HG02884 (cell line): ENCODE data around the gene TRMU.

Experiments
- ATAC-seq: cut with Tn5 transposase; IDR thresholded peaks from one replicate; pipeline ENCODE4 v1.9.1; 2021; ENCODE audit warnings: mild to moderate bottlenecking, moderate library complexity; ENCODE audit not compliant: unreplicated experiment

TRMU gene

GRCh38 chr22:46368871-46369715, 33.6 kb downstream of the TRMU start:
- ATAC-seq: no peak

DNA sequence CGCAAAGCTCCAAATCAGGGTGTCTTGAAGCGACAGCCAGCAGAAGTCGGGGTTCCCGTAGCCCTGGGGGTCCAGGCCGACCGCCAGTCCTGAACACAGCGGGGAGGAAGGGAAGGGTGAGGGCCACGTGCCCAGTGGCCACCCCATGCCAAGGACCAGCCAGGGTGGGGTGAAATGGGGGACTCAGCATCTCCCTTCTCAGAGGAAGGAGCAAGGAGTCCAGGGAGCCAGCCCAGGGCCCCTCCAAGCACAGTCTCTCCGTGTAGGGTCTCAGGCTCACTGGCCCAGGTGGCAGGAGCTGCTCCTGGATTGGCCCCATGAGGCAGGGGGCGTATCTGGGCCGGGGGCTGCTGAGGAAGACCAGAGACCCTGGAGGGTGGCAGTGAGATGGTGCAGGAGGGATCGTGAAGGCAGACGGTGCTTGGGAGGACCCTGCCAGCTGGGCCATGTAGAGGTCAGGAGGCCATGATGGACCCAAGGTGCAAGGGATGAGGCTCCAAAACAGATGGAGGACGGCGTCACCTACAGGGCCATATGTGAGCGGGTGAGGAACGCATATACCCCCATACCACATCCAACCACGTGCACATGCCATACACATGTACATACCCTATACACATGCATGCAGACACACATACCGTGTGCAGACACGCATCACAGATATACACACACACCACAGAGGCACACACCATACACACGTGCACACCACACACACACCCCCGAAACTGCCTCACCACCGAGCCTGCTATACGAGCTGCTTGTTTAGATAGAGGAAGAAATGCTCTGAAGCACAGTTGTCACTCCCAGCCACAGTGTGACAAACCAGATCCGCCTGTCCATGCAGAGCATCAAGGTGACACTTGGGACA, 34.4 kb downstream of the TRMU start:
- no peak for ATAC-seq

- ATAC-seq: no peak
Measured at GRCh38 chr22:46370584-46371291, 35.2 kb downstream of the TRMU start.

- ATAC-seq: no peak
Measured at GRCh38 chr22:46371623-46372226, 36.2 kb downstream of the TRMU start.

DNA sequence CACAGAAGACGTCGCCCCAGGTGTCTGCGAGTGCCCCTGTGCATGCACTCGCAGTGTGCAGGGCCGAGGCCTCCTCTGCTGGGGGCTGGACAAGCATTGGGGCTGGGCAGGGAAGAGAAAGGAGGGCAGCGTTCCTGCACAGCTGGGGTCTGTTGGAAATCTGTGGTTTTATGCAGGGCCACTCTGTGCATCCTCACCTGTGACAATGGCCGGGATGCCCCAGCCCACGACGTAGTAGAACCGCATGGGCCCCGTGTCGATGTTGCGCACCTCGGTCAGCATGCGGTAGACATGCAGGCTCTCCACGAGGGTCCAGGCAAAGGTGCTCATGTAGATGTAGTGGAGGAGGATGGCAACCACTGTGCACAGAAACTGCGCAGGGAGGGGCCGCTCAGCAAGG, 37.2 kb downstream of the TRMU start:
- ATAC-seq: no peak

DNA sequence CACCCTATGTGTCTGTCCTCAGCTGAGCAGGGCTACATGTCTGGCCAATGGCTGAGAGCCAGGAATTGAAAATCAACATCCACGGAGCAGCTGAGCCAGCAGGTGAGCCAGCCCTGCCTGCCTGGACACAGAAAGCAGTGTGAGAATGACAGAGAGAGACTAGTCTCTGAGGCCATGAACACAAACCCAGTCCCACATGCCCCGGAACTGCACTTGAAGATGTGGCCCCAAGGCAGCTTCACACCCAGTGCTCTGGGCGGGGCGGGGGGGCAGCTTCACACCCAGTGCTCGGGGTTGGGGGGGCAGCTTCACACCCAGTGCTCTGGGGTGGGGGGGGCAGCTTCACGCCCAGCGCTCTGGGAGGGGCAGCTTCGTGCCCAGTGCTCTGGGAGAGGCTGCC, 37.6 kb downstream of the TRMU start:
- no peak for ATAC-seq

GRCh38 chr22:46373921-46374662, 38.6 kb downstream of the TRMU start:
- ATAC-seq: no peak

GRCh38 chr22:46374663-46375474, 39.4 kb downstream of the TRMU start:
- no peak for ATAC-seq

GRCh38 chr22:46376111-46376510, 40.6 kb downstream of the TRMU start:
- ATAC-seq: no peak

- ATAC-seq: no peak
Measured at GRCh38 chr22:46376908-46377524, 41.5 kb downstream of the TRMU start.

DNA sequence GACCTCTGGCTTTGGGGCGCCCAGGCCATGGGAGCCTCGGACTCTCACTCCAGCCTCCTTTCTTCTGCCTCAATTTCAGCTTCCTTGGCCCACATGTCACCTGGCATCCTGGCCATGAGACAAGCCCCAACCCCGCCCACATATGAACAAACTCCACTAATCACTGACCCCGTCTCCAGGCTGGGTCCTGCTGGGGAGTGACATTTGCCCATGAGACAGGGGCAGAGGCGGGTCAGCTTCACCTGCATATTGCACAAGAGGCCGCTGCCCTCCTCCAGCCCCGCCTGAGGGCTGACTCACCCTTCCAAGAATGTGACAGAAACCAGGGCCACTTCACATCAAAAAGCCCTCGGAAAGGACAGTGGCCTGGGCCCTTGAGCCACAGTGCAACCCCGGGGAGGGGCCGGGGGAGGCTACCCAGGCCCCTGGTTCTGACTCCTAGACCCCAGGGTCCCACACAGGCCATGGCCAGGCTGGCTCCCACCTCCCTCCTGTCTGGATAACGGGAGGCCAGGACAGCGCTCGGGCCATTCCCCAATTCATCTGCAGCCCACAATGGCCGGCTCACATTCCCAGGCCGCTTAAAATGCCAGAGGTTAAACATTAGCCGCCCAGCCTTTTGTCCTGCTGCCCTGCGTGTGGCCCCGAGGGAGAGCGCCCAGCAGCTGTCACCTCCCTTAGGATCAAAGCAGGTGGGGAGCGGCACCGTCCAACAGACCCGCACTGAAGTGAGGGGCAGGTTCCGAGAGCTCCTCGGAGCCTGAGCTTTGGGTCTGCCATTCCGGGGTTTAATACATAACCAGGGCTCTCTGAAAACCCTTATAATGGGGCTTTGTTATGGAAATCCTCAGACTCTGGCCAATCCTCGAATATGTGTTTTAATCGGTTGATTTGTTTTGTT, 42.3 kb downstream of the TRMU start:
- no peak for ATAC-seq

GRCh38 chr22:46378426-46379065, 43.0 kb downstream of the TRMU start:
- ATAC-seq: no peak

- ATAC-seq: no peak
Measured at GRCh38 chr22:46379066-46379930, 43.8 kb downstream of the TRMU start.

- ATAC-seq: no peak
Measured at GRCh38 chr22:46380069-46380468, 44.6 kb downstream of the TRMU start.

GRCh38 chr22:46380581-46380980, 45.1 kb downstream of the TRMU start:
- no peak for ATAC-seq

DNA sequence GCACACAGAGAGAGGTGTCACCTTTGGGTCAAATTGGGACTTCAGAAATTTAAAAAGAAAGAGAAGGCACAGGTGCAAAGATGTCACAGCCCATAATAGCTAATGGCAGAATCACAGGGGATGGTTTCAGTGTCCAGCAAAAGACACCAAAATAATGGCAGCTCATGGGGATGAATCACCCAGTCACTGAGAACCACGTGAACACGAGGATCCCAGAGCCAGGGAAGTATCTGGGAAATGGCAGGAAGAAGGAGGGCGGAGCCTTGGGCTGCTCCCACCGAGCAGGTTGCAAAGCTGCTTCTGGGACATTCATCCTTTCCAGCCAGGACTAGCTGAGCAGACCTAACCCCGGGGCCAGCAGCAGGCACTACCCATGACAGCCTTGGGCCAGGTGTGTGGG, 45.6 kb downstream of the TRMU start:
- no peak for ATAC-seq

GRCh38 chr22:46381731-46382130, 46.2 kb downstream of the TRMU start:
- no peak for ATAC-seq
